Nucleus accumbens (tissue), 56 donors: ENCODE results near the gene DMAC2.
"Not testable (repeated sequence)": the region's sequence is repeated elsewhere in the genome, so short reads cannot be mapped to it uniquely, and the experiment has no call there.

ENCODE experiments used
- DNase-seq, 56 donors: peaks; one replicate each; lab custom pipeline; 2025; lab: John Stamatoyannopoulos, UW

DMAC2 gene

GRCh38 chr19:41439441-41440222 lies at the start of gene DMAC2:
Gene DMAC2, minus strand, starts transcription at chr19:41439912. Its CDS starts 13 bp downstream, at chr19:41439899.
- DNase-seq, result peak; percentile 82 to 99 (median 94)

DNA sequence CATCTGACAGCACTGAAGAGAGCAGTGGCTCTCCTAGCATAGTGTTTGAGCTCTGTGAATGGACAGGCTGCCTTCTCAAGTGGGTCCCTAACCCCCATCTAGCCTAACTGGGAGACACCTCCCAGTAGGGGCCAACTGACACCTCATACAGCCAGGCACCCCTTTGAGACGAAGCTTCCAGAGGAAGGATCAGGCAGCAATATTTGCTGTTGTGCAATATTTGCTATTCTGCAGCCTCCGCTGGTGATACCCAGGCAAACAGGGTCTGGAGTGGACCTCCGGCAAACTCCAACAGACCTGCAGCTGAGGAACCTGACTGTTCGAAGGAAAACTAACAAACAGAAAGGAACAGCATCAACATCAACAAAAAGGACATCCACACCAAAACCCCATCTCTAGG lies 47.2 kb upstream of the DMAC2 start:
- not testable (repeated sequence) for DNase-seq

DNA sequence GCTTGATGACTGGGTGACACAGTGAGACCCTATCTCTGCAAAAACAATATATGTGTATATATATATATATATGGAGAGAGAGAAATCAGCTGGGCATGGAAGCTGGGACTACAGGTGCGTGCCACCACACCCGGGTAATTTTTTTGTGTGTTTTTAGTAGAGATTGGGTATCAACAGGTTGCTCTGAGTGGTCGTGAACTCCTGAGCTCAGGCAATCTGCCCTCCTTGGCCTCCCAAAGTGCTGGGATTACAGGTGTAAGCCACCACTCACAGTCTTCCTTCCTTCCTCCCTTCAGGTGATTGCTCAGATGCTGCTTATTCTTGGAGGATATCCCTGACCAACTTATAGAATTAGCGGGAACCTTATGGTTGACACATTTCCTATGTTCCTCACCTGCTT lies 45.1 kb upstream of the DMAC2 start:
- no peak for DNase-seq

DNA sequence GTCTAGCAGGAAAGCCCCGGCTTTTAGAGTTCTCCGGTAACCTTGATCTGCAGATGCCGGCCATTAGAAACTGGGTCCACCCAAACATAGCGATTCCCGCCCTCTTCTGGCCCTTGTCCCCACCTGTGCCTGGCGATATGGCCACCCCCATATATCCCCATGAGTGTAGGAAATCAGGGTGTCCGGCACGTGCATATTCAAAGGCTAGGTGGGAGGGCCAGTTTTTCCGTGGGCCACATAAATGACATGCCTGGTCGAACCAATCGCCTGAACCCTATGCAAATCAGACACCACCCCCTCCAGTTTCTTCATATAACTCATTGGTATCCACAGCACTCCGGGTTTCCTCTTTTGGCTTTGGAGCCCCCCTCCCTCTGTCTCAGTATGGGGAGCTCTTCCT lies 40.6 kb upstream of the DMAC2 start:
- DNase-seq, result no peak

DNA sequence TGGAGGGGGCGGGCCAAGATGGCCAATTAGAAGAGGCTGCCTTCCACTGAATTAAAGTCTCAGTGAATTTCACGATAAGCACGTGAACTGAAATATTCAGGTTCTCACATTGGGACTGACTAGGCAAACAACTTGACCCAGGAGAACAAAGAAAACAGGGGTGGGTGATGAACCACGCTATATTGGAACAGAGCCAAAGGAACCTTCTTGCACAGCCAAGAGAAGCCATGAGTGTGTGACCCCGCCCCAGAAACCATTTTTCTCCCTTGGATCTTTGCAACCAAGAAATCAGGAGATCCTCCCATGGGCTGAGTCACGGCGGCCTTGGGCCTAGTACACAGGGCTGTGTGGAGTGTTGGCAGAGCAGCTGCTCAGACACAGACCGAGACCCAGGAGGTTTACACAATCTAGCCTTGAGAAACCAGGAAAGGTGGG lies 40.1 kb upstream of the DMAC2 start:
- no peak for DNase-seq

GRCh38 chr19:41478875-41479756 lies 39.4 kb upstream of the DMAC2 start:
- DNase-seq, result no peak

DNA sequence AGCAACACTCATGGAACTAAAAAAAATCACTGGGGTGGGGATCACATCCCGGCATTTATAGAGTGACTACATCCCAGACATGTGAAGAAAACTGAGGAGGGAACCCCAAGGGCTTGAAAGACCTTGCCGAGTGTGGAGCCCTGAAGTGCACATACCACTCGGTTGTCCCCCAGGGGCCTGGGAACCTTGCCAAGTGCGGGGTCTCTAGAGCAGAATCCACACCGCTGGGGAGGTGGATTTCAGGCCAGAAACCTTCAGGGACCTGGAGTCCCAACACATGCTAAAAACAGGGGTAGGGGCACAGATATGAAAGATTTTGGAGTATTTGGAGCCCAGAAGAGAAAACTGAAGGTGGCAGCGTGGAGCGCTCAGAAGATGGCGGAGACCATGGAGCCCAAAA lies 38.5 kb upstream of the DMAC2 start:
- no peak for DNase-seq

DNA sequence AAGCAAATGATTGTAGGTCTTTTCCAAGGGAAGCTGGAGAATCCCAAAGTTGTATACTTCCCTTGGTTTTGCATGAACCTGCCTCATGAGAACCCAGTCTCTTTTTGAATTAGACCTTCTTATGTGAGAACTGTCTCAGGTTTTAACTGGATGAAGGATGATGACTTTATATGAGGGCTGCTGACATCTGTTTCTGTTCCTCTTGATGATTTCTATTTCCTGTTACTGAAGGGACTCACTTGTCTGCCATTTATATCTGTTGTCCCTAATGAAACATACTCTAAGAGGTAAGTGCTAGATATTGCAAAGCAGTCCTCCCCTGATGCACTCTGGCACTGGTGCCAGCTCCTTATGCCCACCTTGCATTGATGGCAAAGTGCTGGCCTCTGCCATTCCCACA lies 36.9 kb upstream of the DMAC2 start:
- no peak for DNase-seq

- DNase-seq, result peak in 1 of 56 donors; percentile 5
Observed at GRCh38 chr19:41463257-41464256, 23.8 kb upstream of the DMAC2 start.

- no peak for DNase-seq
Observed at GRCh38 chr19:41462497-41462896, 22.8 kb upstream of the DMAC2 start.

- DNase-seq, result no peak
Observed at GRCh38 chr19:41457241-41457640, 17.5 kb upstream of the DMAC2 start.

GRCh38 chr19:41456342-41456918 lies 16.7 kb upstream of the DMAC2 start:
- DNase-seq, result no peak

DNA sequence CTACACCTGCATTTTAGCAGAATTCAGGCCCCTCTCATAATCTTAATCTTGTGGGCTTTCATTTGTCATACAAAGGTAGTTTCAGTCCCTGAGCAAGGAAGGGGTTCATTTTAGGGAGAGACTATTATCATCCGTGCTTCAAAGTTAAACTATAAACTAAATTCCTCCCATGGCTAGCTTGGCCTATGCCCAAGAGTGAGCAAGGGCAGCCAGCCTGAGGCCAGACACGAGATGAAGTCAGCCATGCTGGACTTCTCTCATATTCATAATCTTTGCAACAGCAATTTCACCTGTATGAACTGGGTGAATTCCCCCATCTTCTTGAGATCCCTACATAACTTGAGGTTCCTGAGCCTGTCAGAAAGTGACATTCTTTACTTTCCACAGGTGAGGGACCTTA lies 16.2 kb upstream of the DMAC2 start:
- DNase-seq, result no peak

DNA sequence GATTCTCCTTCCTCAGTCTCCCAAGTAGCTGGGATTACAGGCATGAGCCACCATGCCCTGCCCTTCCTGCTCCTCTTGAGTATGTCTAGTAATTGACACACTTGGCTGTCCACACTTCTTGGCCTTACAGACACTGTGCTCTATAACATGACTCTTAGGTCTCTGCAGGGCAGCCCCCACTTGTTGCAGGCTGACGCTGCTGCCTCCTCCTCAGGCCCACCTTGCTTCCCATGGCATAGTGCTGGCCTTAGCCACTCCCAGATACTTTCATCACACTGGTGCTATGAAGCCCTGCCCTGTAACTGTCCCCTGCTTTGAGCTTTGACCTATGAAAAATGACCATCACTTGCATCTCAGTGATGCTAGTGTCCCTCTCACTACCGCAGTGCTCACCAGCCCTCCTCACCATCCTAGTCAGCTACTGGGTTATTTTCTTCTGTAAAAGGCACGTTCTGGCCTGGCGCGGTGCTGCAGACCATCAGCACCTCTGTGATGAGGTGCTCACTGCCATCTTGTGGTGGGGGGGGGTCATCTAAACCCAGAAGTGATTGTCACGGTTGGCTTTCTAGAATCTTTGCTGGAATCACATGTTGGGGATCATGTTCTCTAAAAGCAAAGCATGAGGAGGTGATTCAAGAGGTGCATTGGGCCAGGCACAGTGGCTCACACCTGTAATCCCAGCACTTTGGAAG lies 13.0 kb upstream of the DMAC2 start:
- DNase-seq, result no peak

GRCh38 chr19:41449865-41450178 lies 10.1 kb upstream of the DMAC2 start:
- no peak for DNase-seq

GRCh38 chr19:41449079-41449864 lies 9.6 kb upstream of the DMAC2 start:
- DNase-seq, result peak in 49 of 56 donors; percentile 7 to 76 (median 38)

DNA sequence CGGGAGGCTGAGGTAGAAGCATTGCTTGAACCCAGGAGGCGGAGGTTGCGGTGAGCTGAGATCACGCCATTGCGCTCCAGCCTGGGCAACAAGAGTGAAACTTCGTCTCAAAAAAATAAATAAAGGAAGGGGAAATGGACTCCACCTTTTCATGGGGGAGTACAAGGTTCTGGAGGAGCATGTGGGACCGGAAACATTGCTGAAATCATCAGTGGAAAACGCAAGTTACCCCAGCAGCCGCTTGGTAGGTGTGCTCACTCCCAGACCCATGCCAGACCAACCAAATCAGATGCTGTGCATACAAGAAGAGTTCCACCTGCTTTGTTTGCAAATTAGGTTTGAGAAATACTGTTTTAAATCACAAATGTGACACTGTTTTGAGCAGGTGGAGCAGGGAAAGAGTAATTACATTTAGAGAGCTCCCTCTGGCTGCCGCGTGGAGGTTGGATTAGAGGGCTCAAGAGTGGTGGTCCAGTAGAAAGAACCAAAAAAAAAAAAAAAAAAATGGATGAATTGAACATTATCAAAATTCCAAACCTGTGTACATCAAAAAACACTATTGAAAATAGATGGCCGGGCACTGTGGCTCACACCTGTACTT lies 8.1 kb upstream of the DMAC2 start:
- no peak for DNase-seq

- no peak for DNase-seq
Observed at GRCh38 chr19:41445575-41445974, 5.9 kb upstream of the DMAC2 start.
